GM12873 (cell line): ENCODE measurements around the gene RIMS3.

Experiments
- TF ChIP-seq, protein P1 (sequence below): IDR thresholded peaks from 2 replicates; pipeline ENCODE4 v1.5.1; 2012; ENCODE audit warnings: low read depth, mild to moderate bottlenecking, moderate library complexity, low read length, control low read depth; ENCODE audit not compliant: insufficient read depth; ENCODE audit errors: missing control alignments

RIMS3 gene

DNA sequence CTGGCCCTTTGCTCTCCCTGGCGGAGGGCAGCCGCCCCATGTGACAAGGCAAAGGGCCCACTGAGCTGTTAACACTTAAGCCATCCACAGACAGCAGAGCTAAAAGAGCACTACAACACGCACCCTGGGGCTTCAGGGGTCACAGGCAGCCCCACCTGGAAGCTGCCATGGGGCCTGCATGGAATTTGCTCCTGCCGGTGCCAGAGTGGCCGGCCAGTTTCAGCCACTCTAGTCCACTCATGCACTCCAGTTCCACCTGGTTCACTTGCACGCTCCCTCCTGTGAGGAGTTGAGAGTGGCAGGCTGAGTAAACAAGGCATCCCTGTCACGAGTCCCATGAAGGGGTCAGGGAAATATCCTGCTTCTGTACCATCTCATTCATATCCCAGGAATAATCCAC is 55.3 kb downstream of the RIMS3 start:
- TF ChIP-seq, protein P1, sequence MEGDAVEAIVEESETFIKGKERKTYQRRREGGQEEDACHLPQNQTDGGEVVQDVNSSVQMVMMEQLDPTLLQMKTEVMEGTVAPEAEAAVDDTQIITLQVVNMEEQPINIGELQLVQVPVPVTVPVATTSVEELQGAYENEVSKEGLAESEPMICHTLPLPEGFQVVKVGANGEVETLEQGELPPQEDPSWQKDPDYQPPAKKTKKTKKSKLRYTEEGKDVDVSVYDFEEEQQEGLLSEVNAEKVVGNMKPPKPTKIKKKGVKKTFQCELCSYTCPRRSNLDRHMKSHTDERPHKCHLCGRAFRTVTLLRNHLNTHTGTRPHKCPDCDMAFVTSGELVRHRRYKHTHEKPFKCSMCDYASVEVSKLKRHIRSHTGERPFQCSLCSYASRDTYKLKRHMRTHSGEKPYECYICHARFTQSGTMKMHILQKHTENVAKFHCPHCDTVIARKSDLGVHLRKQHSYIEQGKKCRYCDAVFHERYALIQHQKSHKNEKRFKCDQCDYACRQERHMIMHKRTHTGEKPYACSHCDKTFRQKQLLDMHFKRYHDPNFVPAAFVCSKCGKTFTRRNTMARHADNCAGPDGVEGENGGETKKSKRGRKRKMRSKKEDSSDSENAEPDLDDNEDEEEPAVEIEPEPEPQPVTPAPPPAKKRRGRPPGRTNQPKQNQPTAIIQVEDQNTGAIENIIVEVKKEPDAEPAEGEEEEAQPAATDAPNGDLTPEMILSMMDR = no peak

GRCh38 chr1:40607921-40608320 is 57.6 kb downstream of the RIMS3 start:
- TF ChIP-seq, protein P1 = no peak

- TF ChIP-seq, protein P1 = no peak
Observed at GRCh38 chr1:40606978-40607377, 58.5 kb downstream of the RIMS3 start.

- TF ChIP-seq, protein P1 = no peak
Observed at GRCh38 chr1:40606194-40606593, 59.3 kb downstream of the RIMS3 start.

- TF ChIP-seq, protein P1 = no peak
Observed at GRCh38 chr1:40599926-40600325, 65.6 kb downstream of the RIMS3 start.

DNA sequence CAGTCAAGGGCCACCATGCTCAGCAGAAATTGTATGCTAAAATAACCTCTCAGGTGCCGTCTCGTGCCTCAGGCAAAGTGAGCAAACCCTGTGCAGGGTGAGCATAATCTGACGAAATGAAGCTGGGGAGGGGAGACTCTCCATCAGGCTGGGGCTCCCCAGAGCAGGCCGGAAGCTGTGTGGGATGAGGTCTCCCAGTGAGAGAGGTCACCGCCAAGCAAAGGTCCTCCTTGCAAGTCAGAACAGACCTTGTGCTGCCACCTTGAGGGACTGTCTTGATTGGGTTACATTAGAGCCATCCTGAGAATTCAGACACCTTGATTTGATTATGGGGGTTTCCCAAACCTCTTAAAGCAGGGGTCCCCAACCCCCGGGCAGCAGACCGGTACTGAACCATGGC is 69.9 kb downstream of the RIMS3 start:
- TF ChIP-seq, protein P1 = no peak

DNA sequence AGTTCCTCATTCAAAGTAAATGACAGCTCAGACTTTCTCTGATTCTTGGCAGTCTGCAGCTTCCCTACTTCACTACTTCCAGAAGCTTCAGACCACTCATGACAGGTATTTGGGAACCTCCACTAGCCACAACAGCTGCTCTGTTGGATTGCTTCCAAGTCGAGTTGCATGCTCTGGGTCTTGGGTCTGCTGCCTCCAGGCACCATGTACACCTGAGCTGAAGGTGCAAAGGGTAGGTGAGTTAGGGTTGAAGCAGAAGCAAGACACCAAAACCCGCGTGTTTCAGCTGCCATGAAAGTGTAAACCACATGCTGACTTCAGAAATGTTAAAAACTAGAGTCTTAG is 71.3 kb downstream of the RIMS3 start:
- TF ChIP-seq, protein P1 = no peak

DNA sequence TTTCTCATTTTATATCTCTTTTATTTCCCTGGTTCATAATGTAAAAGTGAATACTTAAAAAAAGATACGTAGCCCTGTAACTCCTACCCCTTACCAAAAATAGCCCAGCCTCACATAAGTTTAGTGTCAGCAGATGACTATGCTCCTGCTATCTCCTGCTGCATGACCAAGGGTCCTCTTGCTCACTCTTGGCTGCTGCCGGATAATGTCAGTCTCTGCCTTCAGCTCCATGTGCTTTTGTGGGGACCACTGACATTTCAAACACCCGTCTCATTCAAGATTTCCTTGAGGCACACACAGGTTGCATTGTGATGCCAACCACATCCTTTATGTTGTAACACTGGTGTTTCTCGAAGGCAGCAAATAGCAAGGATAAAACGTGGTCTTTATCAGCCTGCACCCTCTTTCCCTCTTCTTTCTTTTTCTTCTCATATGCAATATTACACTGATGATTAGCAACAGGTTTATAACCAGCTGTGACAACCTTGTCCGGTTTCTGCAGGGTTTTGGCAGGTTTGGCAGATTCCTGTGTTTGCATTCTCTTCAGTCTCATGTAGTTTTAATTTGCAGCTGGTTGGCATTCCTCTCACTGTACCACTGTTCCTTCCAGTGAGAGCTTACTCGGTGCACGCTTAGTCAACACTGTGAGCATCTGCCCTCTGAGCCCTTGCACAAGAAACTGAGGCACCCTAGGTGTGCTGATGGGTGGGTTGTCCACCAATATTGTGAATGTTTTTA is 71.9 kb downstream of the RIMS3 start:
- TF ChIP-seq, protein P1 = no peak
